Subcutaneous abdominal adipose tissue (tissue), 5 donors: ENCODE results near the gene SEC61G.

Source experiments
- H3K27ac ChIP-seq: one replicate; pipeline ENCODE4 v1.7.0; 2013; ENCODE audit warnings: low read depth, mild to moderate bottlenecking, inconsistent platforms, low read length, moderate library complexity
- H3K27me3 ChIP-seq, 5 donors: one replicate each; pipeline ENCODE4 v1.7.0; 2013; ENCODE audit warnings: low read length in 5 of 5, inconsistent platforms in 1 of 5; ENCODE audit not compliant: control insufficient read depth in 5 of 5, insufficient read depth in 4 of 5
- H3K36me3 ChIP-seq, 5 donors: one replicate each; pipeline ENCODE4 v1.7.0; 2013; ENCODE audit warnings: low read length in 5 of 5; ENCODE audit not compliant: control insufficient read depth in 5 of 5, insufficient read depth in 5 of 5
- H3K4me1 ChIP-seq, 5 donors: one replicate each; pipeline ENCODE4 v1.7.0; 2013; ENCODE audit warnings: low read length in 5 of 5, mild to moderate bottlenecking in 3 of 5, moderate library complexity in 1 of 5; ENCODE audit not compliant: control insufficient read depth in 5 of 5, insufficient read depth in 5 of 5
- H3K4me3 ChIP-seq, 5 donors: one replicate each; pipeline ENCODE4 v1.7.0; 2013; ENCODE audit warnings: low read length in 5 of 5, low read depth in 1 of 5
- H3K9ac ChIP-seq, 5 donors: one replicate each; pipeline ENCODE4 v1.7.0; 2013; ENCODE audit warnings: low read length in 5 of 5, mild to moderate bottlenecking in 4 of 5, moderate library complexity in 3 of 5
- H3K9me3 ChIP-seq, 5 donors: one replicate each; pipeline ENCODE4 v1.7.0; 2013; ENCODE audit warnings: low read length in 5 of 5; ENCODE audit not compliant: control insufficient read depth in 5 of 5
- donor health status: healthy.
- donor health status: healthy.
- donor health status: healthy.
- donor health status: healthy.
- donor health status: healthy.

The SEC61G gene

GRCh38 chr7:54783952-54784351 lies 24.9 kb upstream of the SEC61G start:
- H3K4me3 ChIP-seq: no peak overlapping the region
- H3K4me1 ChIP-seq: peaks cover 0 to 7% (median 4%) of the 10 kb centered on the region in 5 donors
- H3K27me3 ChIP-seq: peaks cover 0 to 6% (median 0%) of the 10 kb centered on the region in 5 donors
- H3K27ac ChIP-seq: no peak overlapping the region
- H3K9me3 ChIP-seq: no peaks in the 10 kb centered on the region
- no peak overlapping the region for H3K9ac ChIP-seq
- no peaks in the 10 kb centered on the region for H3K36me3 ChIP-seq

- H3K27ac ChIP-seq: no peak overlapping the region
- no peak overlapping the region for H3K9ac ChIP-seq
- H3K4me1 ChIP-seq: no peaks in the 10 kb centered on the region
- no peak overlapping the region for H3K4me3 ChIP-seq
- H3K9me3 ChIP-seq: no peaks in the 10 kb centered on the region
- no peaks in the 10 kb centered on the region for H3K36me3 ChIP-seq
- peaks cover 0 to 6% (median 0%) of the 10 kb centered on the region in 5 donors for H3K27me3 ChIP-seq
Measured at GRCh38 chr7:54782829-54783228, 23.8 kb upstream of the SEC61G start.

- H3K9ac ChIP-seq: no peak overlapping the region
- H3K27me3 ChIP-seq: peaks cover 0 to 6% (median 0%) of the 10 kb centered on the region in 5 donors
- H3K9me3 ChIP-seq: no peaks in the 10 kb centered on the region
- no peaks in the 10 kb centered on the region for H3K4me1 ChIP-seq
- H3K36me3 ChIP-seq: no peaks in the 10 kb centered on the region
- no peak overlapping the region for H3K4me3 ChIP-seq
- H3K27ac ChIP-seq: no peak overlapping the region
Measured at GRCh38 chr7:54782314-54782713, 23.3 kb upstream of the SEC61G start.

- H3K4me1 ChIP-seq: no peaks in the 10 kb centered on the region
Measured at GRCh38 chr7:54781134-54781920, 22.3 kb upstream of the SEC61G start.

GRCh38 chr7:54780490-54780889 lies 21.5 kb upstream of the SEC61G start:
- Histone ChIP-seq H3K9ac (no peak overlapping the region), H3K4me1 (no peaks in the 10 kb centered on the region), H3K36me3 (no peaks in the 10 kb centered on the region), H3K27ac (no peak overlapping the region), H3K27me3 (peaks cover 0 to 6% (median 0%) of the 10 kb centered on the region in 5 donors), H3K9me3 (no peaks in the 10 kb centered on the region), H3K4me3 (no peak overlapping the region)

More at GRCh38 chr7:54781134-54781920, 22.3 kb upstream of the SEC61G start:
- Histone ChIP-seq H3K9me3 (no peaks in the 10 kb centered on the region), H3K27me3 (peaks cover 0 to 6% (median 0%) of the 10 kb centered on the region in 5 donors), H3K9ac (no peak overlapping the region), H3K36me3 (no peaks in the 10 kb centered on the region), H3K4me3 (no peak overlapping the region), H3K27ac (no peak overlapping the region)

GRCh38 chr7:54778696-54779540 lies 19.9 kb upstream of the SEC61G start:
- no peak overlapping the region for H3K27ac ChIP-seq
- no peak overlapping the region for H3K9ac ChIP-seq
- no peak overlapping the region for H3K4me3 ChIP-seq
- no peaks in the 10 kb centered on the region for H3K9me3 ChIP-seq
- peaks cover 0 to 2% (median 0%) of the 10 kb centered on the region in 5 donors for H3K4me1 ChIP-seq
- H3K36me3 ChIP-seq: no peaks in the 10 kb centered on the region
- H3K27me3 ChIP-seq: peaks cover 0 to 6% (median 0%) of the 10 kb centered on the region in 5 donors

GRCh38 chr7:54778166-54778565 lies 19.2 kb upstream of the SEC61G start:
- Histone ChIP-seq H3K9me3 (no peaks in the 10 kb centered on the region), H3K27me3 (peaks cover 0 to 6% (median 0%) of the 10 kb centered on the region in 5 donors), H3K4me1 (peaks cover 0 to 6% (median 0%) of the 10 kb centered on the region in 5 donors), H3K27ac (no peak overlapping the region), H3K4me3 (no peak overlapping the region), H3K36me3 (no peaks in the 10 kb centered on the region), H3K9ac (no peak overlapping the region)

GRCh38 chr7:54774785-54775740 lies 16.1 kb upstream of the SEC61G start:
- Histone ChIP-seq H3K36me3 (no peaks in the 10 kb centered on the region), H3K4me1 (peaks cover 0 to 6% (median 0%) of the 10 kb centered on the region in 5 donors), H3K27ac (no peak overlapping the region), H3K27me3 (no peaks in the 10 kb centered on the region), H3K9ac (no peak overlapping the region), H3K4me3 (no peak overlapping the region), H3K9me3 (no peaks in the 10 kb centered on the region)
